ENCODE data around the gene NTN1.
"Not testable (repeated sequence)": the region's sequence is repeated elsewhere in the genome, so short reads cannot be mapped to it uniquely, and the experiment has no call there.

The NTN1 gene

DNA sequence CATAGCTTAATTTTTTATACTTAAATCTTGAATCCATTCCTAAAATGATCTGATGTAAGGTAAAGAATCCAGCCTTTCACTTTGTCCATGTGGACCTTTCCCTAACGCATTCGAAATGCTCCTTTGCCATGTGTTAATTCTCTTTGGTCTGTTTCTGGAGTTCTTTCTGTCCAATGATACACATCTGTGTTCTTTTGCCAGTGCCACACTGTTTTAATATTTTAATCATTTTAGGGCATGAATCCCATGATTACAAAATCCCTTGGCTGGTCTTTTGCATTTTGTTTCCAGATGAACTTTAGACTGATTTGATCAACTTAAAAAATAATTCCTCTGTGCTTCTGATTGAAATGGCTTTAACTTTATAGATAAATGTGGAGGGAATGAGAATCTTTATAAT lies 74.1 kb downstream of the NTN1 start:
- TF ChIP-seq, protein P1, sequence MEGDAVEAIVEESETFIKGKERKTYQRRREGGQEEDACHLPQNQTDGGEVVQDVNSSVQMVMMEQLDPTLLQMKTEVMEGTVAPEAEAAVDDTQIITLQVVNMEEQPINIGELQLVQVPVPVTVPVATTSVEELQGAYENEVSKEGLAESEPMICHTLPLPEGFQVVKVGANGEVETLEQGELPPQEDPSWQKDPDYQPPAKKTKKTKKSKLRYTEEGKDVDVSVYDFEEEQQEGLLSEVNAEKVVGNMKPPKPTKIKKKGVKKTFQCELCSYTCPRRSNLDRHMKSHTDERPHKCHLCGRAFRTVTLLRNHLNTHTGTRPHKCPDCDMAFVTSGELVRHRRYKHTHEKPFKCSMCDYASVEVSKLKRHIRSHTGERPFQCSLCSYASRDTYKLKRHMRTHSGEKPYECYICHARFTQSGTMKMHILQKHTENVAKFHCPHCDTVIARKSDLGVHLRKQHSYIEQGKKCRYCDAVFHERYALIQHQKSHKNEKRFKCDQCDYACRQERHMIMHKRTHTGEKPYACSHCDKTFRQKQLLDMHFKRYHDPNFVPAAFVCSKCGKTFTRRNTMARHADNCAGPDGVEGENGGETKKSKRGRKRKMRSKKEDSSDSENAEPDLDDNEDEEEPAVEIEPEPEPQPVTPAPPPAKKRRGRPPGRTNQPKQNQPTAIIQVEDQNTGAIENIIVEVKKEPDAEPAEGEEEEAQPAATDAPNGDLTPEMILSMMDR (IDR thresholded peaks at IDR 0.05; ENCODE audit: borderline replicate concordance, control extremely low read depth, extremely low read depth, insufficient read depth, missing control alignments) = no peak
- DNase-seq (ENCODE audit: low spot score) = no peak
- in situ Hi-C loops (cut with MboI; ENCODE audit: low sequenced_read_pairs, unreplicated experiment) = no loop called here

DNA sequence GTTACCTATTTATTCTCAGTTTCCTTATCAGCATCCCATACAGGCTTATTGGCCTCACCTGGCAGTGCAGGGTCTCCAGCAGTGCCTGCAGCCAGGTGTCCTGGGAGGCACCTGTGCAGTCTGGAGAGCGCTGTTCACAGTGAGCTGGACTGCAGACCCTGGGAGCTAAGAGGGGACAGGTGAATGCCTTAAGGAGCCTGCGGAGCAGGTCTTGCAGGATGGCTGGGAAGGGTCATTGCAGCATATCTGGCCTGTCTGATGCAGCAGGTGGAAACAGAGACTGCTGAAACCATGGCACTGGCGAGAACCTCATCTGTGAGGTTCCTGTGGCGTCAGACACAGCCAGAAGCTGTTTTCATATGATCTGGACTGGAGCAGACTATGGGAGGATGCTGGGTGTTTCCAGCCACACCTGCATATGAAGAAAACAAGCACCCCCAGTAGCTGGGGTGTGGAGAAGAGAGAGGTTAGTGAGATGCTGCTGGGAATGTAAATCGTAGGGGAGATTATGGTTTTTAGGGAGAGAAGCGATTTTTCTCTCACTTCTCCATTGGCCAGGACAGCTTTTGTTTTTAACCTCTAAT lies 77.0 kb downstream of the NTN1 start:
- TF ChIP-seq, protein P1 (IDR thresholded peaks at IDR 0.05; ENCODE audit: borderline replicate concordance, control extremely low read depth, extremely low read depth, insufficient read depth, missing control alignments) = no peak
- no peak for DNase-seq (ENCODE audit: low spot score)
- in situ Hi-C loops (cut with MboI; ENCODE audit: low sequenced_read_pairs, unreplicated experiment) = no loop called here

- TF ChIP-seq, protein P1 (IDR thresholded peaks at IDR 0.05; ENCODE audit: borderline replicate concordance, control extremely low read depth, extremely low read depth, insufficient read depth, missing control alignments) = no peak
- no peak for DNase-seq (ENCODE audit: low spot score)
- in situ Hi-C loops (cut with MboI; ENCODE audit: low sequenced_read_pairs, unreplicated experiment) = no loop called here
These were observed 80.0 kb downstream of the NTN1 start for GRCh38 chr17:9101356-9101755.

GRCh38 chr17:9103193-9103592 lies 81.9 kb downstream of the NTN1 start:
- DNase-seq (ENCODE audit: low spot score); in situ Hi-C loops (cut with MboI; ENCODE audit: low sequenced_read_pairs, unreplicated experiment): not testable (repeated sequence)

DNA sequence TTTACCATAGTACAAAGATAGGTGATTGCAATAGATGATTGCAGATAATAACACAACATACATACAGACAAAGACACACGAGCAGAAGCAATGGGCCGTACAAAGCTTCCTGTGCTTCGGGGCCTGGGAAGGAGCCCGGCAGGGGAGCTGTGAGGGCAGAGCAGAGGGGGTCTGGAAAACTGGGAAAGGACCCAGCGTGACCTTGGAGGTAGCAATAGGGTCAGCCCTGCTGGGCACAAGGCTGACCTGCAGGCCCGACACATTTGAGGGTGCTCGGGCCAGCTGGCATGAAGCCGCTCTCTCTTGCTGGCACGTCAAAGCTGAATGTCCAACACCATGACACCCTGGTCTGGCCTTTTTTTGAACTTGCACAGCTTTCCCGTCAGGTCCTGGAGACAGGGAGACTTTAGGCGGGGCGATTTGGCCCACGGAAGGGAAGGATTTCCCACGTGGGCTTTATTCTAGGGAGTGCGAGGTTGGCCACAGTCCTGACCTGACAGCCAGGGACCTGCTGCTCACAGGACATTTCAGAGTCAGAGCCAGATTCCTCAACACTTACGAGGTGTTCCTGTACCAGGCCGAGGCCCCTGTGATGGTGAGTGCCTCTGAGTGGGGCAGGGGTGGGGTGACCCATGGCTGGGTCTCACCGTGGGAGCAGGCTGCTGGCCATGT lies 83.2 kb downstream of the NTN1 start:
- no peak for DNase-seq (ENCODE audit: low spot score)
- TF ChIP-seq, protein P1 (IDR thresholded peaks at IDR 0.05; ENCODE audit: borderline replicate concordance, control extremely low read depth, extremely low read depth, insufficient read depth, missing control alignments) = no peak
- in situ Hi-C loops (cut with MboI; ENCODE audit: low sequenced_read_pairs, unreplicated experiment) = no loop called here

- TF ChIP-seq, protein P1 (IDR thresholded peaks at IDR 0.05; ENCODE audit: borderline replicate concordance, control extremely low read depth, extremely low read depth, insufficient read depth, missing control alignments) = no peak
- no peak for DNase-seq (ENCODE audit: low spot score)
- in situ Hi-C loops (cut with MboI; ENCODE audit: low sequenced_read_pairs, unreplicated experiment) = no loop called here
These were observed 84.0 kb downstream of the NTN1 start for GRCh38 chr17:9105068-9105868.

DNA sequence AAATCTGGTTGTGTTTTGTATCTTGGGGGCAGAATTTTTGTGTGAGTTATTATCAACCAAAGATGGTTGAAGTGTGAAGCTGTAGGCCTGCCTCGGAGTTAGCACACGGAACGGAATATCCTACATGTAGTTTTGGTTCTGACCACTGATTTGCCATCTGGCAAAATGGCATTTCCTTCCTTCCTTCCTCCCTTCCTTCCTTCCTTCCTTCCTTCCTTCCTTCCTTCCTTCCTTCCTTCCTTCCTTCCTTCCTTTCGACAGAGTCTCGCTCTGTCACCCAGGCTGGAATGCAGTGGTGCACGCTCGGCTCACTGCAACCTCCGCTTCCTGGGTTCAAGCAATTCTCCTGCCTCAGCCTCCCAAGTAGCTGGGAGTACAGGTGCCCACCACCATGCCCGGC lies 85.0 kb downstream of the NTN1 start:
- DNase-seq (ENCODE audit: low spot score); in situ Hi-C loops (cut with MboI; ENCODE audit: low sequenced_read_pairs, unreplicated experiment): not testable (repeated sequence)
